ENCODE data around the gene KRT3. TPM values are rescaled to one million over a fixed set of nuclear protein-coding genes. Genes with fewer than 3 reads are reported as not detected.

Gene KRT3
- polyA plus RNA-seq, 6 donors from 2014 or later: not detected

- H3K36me3 Mint-ChIP-seq: no peaks in the 10 kb centered on the region
These were observed 53.0 kb downstream of the KRT3 start for GRCh38 chr12:52742822-52743457.

GRCh38 chr12:52742196-52742580 is 53.7 kb downstream of the KRT3 start:
- Mint-ChIP-seq H3K9me3 (peaks cover 0 to 16% (median 0%) of the 10 kb centered on the region in 7 donors), H3K27me3 (peaks cover 29 to 40% (median 37%) of the 10 kb centered on the region in 3 donors), H3K4me1 (no peaks in the 10 kb centered on the region), H3K36me3 (no peaks in the 10 kb centered on the region), H3K27ac (no peak overlapping the region), H3K4me3 (no peak overlapping the region)
- no peak for DNase-seq
- no peak for ATAC-seq (ENCODE audit: low read depth in 2 of 2)

More at GRCh38 chr12:52742822-52743457, 53.0 kb downstream of the KRT3 start:
- Mint-ChIP-seq H3K27ac (no peak overlapping the region), H3K9me3 (peaks cover 0 to 16% (median 0%) of the 10 kb centered on the region in 7 donors), H3K27me3 (peaks cover 29 to 40% (median 37%) of the 10 kb centered on the region in 3 donors), H3K4me1 (no peaks in the 10 kb centered on the region), H3K4me3 (no peak overlapping the region)
- ATAC-seq (ENCODE audit: low read depth in 2 of 2) (no peak), DNase-seq (no peak)

- Mint-ChIP-seq H3K27ac (peak overlapping the region in 1 of 6 donors; percentile 53), H3K9me3 (peaks cover 0 to 16% (median 0%) of the 10 kb centered on the region in 7 donors), H3K36me3 (no peaks in the 10 kb centered on the region), H3K4me1 (no peaks in the 10 kb centered on the region), H3K27me3 (peaks cover 29 to 40% (median 37%) of the 10 kb centered on the region in 3 donors), H3K4me3 (no peak overlapping the region)
- no peak for ATAC-seq (ENCODE audit: low read depth in 2 of 2)
- DNase-seq: no peak
These were observed 54.3 kb downstream of the KRT3 start for GRCh38 chr12:52741375-52742195.

- Mint-ChIP-seq H3K27ac (no peak overlapping the region), H3K36me3 (no peaks in the 10 kb centered on the region), H3K9me3 (peaks cover 0 to 16% (median 0%) of the 10 kb centered on the region in 7 donors), H3K27me3 (peaks cover 35 to 40% (median 37%) of the 10 kb centered on the region in 3 donors), H3K4me3 (no peak overlapping the region), H3K4me1 (no peaks in the 10 kb centered on the region)
- ATAC-seq (ENCODE audit: low read depth in 2 of 2) (no peak), DNase-seq (no peak)
These were observed 55.3 kb downstream of the KRT3 start for GRCh38 chr12:52740584-52740983.

- H3K4me1 Mint-ChIP-seq: no peaks in the 10 kb centered on the region
- H3K4me3 Mint-ChIP-seq: no peak overlapping the region
- H3K36me3 Mint-ChIP-seq: no peaks in the 10 kb centered on the region
- peak overlapping the region in 1 of 6 donors; percentile 60 for H3K27ac Mint-ChIP-seq
- peaks cover 0 to 16% (median 0%) of the 10 kb centered on the region in 7 donors for H3K9me3 Mint-ChIP-seq
- DNase-seq (no peak), ATAC-seq (ENCODE audit: low read depth in 2 of 2) (no peak)
- peaks cover 34 to 45% (median 35%) of the 10 kb centered on the region in 3 donors for H3K27me3 Mint-ChIP-seq
These were observed 56.0 kb downstream of the KRT3 start for GRCh38 chr12:52739963-52740362.

Other genes starting within 250 kb of the KRT3 start
- gene KRT71, start 243.0 kb downstream of the KRT3 start, polyA plus RNA-seq (ENCODE audit: low read depth in 6 of 6): not detected
- not detected for gene KRT74, start 222.3 kb downstream of the KRT3 start, polyA plus RNA-seq (ENCODE audit: low read depth in 6 of 6)
- not detected for gene KRT72, start 194.7 kb downstream of the KRT3 start, polyA plus RNA-seq (ENCODE audit: low read depth in 6 of 6)
- gene KRT73, start 177.6 kb downstream of the KRT3 start, polyA plus RNA-seq (ENCODE audit: low read depth in 6 of 6): not detected
- not detected for gene KRT2, start 143.9 kb downstream of the KRT3 start, polyA plus RNA-seq (ENCODE audit: low read depth in 6 of 6)
- gene KRT1, start 115.7 kb downstream of the KRT3 start, polyA plus RNA-seq (ENCODE audit: low read depth in 6 of 6): under 1 TPM in 1 of 6 donors, not detected in 5; 0.44 TPM
- gene KRT77, start 92.6 kb downstream of the KRT3 start, polyA plus RNA-seq (ENCODE audit: low read depth in 6 of 6): not detected
- not detected for gene KRT76, start 18.8 kb downstream of the KRT3 start, polyA plus RNA-seq (ENCODE audit: low read depth in 6 of 6)
- not detected for gene KRT4, start 18.0 kb upstream of the KRT3 start, polyA plus RNA-seq (ENCODE audit: low read depth in 6 of 6)
- not detected for gene KRT79, start 38.2 kb upstream of the KRT3 start, polyA plus RNA-seq (ENCODE audit: low read depth in 6 of 6)
- gene KRT78, start 52.9 kb upstream of the KRT3 start, polyA plus RNA-seq (ENCODE audit: low read depth in 6 of 6): not detected
- not detected for gene KRT8, start 109.0 kb upstream of the KRT3 start, polyA plus RNA-seq (ENCODE audit: low read depth in 6 of 6)
- 10 to 100 TPM in 1 of 6 donors, 1 to 10 TPM in 5; 4.9 to 10.0 (median 8.5) TPM for gene KRT18, start 153.0 kb upstream of the KRT3 start, polyA plus RNA-seq (ENCODE audit: low read depth in 6 of 6)
- 100 to 1,000 TPM in 2 of 6 donors, 10 to 100 TPM in 4; 69.1 to 104 (median 87.0) TPM for gene EIF4B, start 210.3 kb upstream of the KRT3 start, polyA plus RNA-seq (ENCODE audit: low read depth in 6 of 6)

All from naive B cell (primary cell).